Measurements from ENCODE around the gene SEMA5A. TPM values are rescaled to one million over a fixed set of nuclear protein-coding genes. Genes with fewer than 3 reads are reported as not detected.

Gene SEMA5A
- total and polyA plus RNA-seq, 8 donors: 18.2 to 29.5 (median 20.8) TPM

DNA sequence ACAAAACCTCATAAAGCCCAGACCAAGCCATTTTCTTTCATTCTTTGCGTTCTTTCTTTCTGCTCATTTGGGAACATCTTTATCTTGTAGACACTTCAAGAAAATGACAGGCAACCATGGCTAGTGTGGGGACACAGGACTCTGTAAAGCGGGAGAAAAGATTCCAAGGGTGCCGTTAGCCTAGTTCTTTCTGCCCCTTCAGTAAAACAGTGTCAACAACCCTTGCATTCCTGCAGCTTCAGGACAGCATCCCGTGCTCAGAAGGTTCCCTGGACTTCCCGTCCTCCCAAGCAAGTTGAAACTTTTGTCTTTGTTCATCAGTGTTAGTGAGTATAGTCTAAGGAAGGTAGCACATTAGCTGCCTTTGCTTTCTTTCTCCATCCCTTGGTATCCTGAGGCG is 42.4 kb upstream of the SEMA5A start:
- no peak for ATAC-seq
- H3K27ac ChIP-seq: no peak overlapping the region
- TF ChIP-seq, protein P1, sequence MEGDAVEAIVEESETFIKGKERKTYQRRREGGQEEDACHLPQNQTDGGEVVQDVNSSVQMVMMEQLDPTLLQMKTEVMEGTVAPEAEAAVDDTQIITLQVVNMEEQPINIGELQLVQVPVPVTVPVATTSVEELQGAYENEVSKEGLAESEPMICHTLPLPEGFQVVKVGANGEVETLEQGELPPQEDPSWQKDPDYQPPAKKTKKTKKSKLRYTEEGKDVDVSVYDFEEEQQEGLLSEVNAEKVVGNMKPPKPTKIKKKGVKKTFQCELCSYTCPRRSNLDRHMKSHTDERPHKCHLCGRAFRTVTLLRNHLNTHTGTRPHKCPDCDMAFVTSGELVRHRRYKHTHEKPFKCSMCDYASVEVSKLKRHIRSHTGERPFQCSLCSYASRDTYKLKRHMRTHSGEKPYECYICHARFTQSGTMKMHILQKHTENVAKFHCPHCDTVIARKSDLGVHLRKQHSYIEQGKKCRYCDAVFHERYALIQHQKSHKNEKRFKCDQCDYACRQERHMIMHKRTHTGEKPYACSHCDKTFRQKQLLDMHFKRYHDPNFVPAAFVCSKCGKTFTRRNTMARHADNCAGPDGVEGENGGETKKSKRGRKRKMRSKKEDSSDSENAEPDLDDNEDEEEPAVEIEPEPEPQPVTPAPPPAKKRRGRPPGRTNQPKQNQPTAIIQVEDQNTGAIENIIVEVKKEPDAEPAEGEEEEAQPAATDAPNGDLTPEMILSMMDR (IDR thresholded peaks at IDR 0.05): no peak

DNA sequence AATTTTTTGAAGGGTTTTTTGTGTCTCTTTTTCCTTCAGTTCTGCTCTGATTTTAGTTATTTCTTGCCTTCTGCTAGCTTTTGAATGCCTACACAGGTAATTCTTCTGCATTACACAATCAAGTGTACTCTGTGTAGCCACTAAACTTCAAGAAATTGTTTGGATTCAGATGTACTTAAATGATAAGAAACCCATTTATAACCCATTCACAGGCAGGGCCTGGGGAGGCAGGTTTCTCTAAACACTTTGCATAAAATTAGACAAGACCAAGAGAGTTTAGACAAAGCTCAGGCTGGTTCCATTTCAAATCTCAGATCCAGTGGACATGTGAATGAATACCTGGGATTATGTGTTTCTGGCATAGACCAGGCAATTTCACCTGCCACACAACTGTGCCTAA is 41.3 kb upstream of the SEMA5A start:
- H3K27me3 ChIP-seq: no peaks in the 10 kb centered on the region
- intact Hi-C loops (cut with DNase I): no loop called here

More for the DNA sequence above, 42.4 kb upstream of the SEMA5A start:
- H3K4me1 ChIP-seq: no peaks in the 10 kb centered on the region
- H3K4me3 ChIP-seq: no peak overlapping the region
- H3K9me3 ChIP-seq: peaks cover 0 to 7% of the 10 kb centered on the region in 2 donors
- no peak for DNase-seq
- H3K27me3 ChIP-seq: no peaks in the 10 kb centered on the region
- no peaks in the 10 kb centered on the region for H3K36me3 ChIP-seq
- intact Hi-C loops (cut with DNase I): no loop called here

GRCh38 chr5:9582406-9582805 is 36.5 kb upstream of the SEMA5A start:
- peaks cover 0 to 11% of the 10 kb centered on the region in 2 donors for H3K9me3 ChIP-seq
- ATAC-seq: no peak
- no peaks in the 10 kb centered on the region for H3K27me3 ChIP-seq
- no peak for DNase-seq
- no peak overlapping the region for H3K27ac ChIP-seq
- TF ChIP-seq, protein P1 (IDR thresholded peaks at IDR 0.05): no peak
- no peak overlapping the region for H3K4me3 ChIP-seq
- no peaks in the 10 kb centered on the region for H3K4me1 ChIP-seq
- H3K36me3 ChIP-seq: no peaks in the 10 kb centered on the region
- intact Hi-C loops (cut with DNase I): no loop called here

More for the DNA sequence above, 41.3 kb upstream of the SEMA5A start:
- ATAC-seq (peak; percentile 98), DNase-seq (peak in 1 of 4 donors; percentile 40)
- Histone ChIP-seq H3K36me3 (no peaks in the 10 kb centered on the region), H3K27ac (no peak overlapping the region), H3K4me3 (no peak overlapping the region), H3K9me3 (peaks cover 0 to 7% of the 10 kb centered on the region in 2 donors), H3K4me1 (no peaks in the 10 kb centered on the region)
- TF ChIP-seq, protein P1 (IDR thresholded peaks at IDR 0.05): no peak

DNA sequence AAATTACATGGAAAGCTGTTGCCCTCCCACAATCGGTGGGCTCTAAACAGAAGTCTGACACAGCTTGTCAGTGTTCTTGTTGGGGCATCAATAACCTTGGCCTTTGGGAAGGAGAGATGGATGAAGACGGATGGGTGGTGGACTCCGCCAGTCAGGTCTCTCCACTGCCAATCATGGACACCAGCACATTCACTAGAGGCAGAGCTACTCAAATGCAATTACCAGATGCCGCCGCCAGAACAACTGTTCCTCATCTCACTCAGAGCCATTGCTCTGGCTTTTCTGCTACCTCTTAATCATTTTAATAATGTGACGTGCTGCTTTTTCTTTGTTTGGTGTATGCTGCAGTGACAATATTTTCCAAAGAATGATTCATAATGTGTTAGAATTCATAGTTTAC is 27.9 kb upstream of the SEMA5A start:
- ATAC-seq (no peak), DNase-seq (no peak)
- intact Hi-C loops (cut with DNase I): no loop called here

DNA sequence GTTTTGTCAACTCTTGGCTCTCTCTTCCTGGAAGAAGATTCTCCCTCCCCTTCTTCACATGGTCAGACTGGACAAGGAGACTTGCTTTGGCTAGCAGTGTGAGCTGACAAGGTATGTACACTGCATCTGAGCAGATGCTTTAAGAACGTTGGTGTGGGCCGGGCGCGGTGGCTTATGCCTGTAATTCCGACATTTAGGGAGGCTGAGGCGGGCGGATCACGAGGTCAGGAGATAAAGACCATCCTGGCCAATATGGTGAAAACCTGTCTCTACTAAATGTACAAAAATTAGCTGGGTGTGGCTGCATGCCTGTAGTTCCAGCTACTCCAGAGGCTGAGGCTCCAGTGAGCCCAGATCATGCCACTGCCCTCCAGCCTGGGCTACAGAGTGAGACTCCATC is 26.4 kb upstream of the SEMA5A start:
- ATAC-seq (no peak), DNase-seq (peak in 1 of 4 donors; percentile 69)
- Histone ChIP-seq H3K4me3 (no peak overlapping the region), H3K4me1 (no peaks in the 10 kb centered on the region), H3K27me3 (no peaks in the 10 kb centered on the region), H3K36me3 (no peaks in the 10 kb centered on the region), H3K9me3 (no peaks in the 10 kb centered on the region), H3K27ac (no peak overlapping the region)
- TF ChIP-seq, protein P1 (IDR thresholded peaks at IDR 0.05): no peak
- intact Hi-C loops (cut with DNase I): no loop called here

More for the DNA sequence above, 27.9 kb upstream of the SEMA5A start:
- peaks cover 0 to 7% of the 10 kb centered on the region in 2 donors for H3K9me3 ChIP-seq
- H3K4me3 ChIP-seq: no peak overlapping the region
- no peaks in the 10 kb centered on the region for H3K36me3 ChIP-seq
- TF ChIP-seq, protein P1 (IDR thresholded peaks at IDR 0.05): no peak
- no peaks in the 10 kb centered on the region for H3K27me3 ChIP-seq
- no peaks in the 10 kb centered on the region for H3K4me1 ChIP-seq
- H3K27ac ChIP-seq: no peak overlapping the region
